Ramos (cell line): ENCODE measurements around the gene RPTOR.
"Not testable (repeated sequence)": the region's sequence is repeated elsewhere in the genome, so short reads cannot be mapped to it uniquely, and the experiment has no call there.

Source experiments
- in situ Hi-C: fragments of 300-500 bp; cut with MboI; formaldehyde crosslinking; loops from one replicate; pipeline ENCODE4 v1.14.3; 2022; ENCODE audit warnings: low sequenced_read_pairs; ENCODE audit not compliant: unreplicated experiment

Gene RPTOR

DNA sequence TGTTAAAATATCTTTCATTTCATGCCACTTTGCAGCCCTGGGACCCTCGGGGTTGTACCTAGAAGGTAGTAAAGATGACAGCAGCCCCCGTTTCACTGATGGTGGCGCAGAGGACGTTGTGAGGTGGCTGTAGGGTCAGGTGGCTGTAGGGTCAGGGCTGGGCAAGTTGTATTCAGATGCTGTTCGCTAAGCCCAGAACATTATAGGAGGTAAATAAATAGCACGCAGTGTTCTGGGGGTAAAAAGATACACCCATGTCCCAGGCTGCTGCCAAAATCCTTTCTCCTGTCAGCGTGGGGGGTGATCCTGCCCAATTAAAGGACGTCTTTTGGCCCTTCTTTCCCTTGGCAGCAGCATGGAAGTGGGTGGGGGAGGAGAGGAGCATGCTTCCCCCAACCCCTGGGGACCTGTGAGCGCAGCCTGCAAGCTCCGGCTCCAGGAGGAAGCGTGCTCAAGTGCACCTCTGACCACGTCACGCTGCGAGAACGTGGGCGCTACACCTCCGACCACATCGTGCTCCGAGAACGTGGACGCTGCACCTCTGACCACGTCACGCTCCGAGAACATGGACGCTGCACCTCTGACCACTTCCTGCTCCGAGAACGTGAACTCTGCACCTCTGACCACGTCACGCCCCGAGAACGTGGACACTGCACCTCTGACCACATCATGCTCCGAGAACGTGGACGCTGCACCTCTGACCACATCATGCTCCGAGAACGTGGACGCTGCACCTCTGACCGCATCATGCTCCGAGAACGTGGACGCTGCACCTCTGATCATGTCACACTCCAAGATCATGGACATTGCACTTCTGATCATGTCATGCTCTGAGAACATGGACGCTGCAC, 182.1 kb downstream of the RPTOR start:
- in situ Hi-C loops: no loop called here

GRCh38 chr17:80727409-80727755, 182.7 kb downstream of the RPTOR start:
- in situ Hi-C loops: no loop called here

DNA sequence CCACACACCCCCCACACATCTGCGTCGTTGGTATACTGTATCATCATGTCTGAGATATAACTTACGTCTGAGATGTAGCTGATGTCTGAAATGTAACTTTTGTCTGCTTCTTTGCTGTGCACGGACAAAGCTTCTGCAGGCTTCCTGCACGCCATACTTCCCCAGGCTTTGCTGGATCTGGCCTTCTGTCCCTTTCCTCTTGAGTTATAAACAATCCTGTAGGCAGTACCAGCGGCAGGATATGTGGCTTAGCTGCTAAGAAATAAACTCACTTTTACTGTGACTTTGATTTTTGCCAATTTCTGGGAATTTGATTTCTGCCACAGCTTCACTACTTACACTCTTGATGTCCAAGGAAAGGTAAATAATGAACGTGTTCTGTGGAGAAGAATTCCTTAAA, 184.4 kb downstream of the RPTOR start:
- in situ Hi-C loops: no loop called here

- in situ Hi-C loops: no loop called here
These were observed 185.1 kb downstream of the RPTOR start for GRCh38 chr17:80729761-80730160.

DNA sequence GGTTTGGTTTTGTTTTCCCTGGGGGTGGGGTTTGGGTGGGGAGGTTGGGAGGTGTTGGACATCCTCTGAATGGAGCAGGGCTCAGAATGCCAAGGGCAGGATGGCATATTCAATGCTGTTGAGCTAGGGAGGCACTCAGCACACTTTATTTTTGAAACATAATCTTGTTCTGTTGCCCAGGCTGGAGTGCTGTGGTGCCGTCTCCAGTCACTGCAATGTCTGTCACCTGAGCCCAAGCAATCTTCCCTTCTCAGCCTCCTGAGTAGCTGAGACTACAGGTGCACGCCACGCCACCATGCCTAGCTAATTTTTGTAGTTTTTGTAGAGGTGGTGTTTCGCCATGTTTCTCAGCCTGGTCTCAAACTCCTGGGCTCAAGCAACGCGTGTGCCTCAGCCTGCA, 186.1 kb downstream of the RPTOR start:
- in situ Hi-C loops: no loop called here

- in situ Hi-C loops: no loop called here
These were observed 186.7 kb downstream of the RPTOR start for GRCh38 chr17:80731323-80731722.

GRCh38 chr17:80732268-80732667, 187.6 kb downstream of the RPTOR start:
- in situ Hi-C loops: no loop called here

GRCh38 chr17:80737106-80738019, 192.7 kb downstream of the RPTOR start:
- in situ Hi-C loops: no loop called here

GRCh38 chr17:80738020-80738808, 193.6 kb downstream of the RPTOR start:
- in situ Hi-C loops: no loop called here

DNA sequence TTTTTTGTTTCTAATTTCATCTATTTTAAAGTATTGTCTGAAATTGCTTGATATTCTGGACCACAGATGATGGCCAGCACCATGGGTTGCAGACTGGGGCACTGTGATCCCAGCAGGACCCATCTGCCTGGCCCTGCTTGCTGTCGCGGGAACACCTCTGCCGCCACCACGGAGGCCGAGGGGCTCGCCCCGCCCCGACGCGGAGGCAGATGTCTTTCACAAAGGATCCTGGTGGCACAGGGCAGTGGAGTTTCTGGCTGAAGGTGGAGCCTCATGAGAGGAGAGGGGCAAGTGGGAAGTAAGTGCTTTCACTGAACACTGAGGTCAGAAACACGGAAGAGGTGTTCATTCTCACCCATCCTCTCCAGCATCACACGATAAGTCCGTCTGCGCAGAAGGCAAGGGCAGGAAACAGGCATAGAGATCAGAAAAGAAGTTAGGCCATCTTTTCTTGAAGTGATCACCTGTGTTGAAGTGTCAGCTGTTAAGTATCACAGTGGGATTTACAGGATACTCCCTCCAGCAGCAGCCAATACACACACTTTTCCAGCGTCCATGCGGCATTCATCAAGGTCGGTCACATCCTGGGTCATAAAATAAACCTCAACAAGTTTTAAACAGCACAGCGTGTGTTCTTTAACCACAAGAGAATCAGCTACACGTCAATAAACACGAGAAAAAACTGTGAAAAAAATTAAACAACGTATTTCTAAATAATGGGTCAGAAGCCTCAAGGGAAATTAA, 194.5 kb downstream of the RPTOR start:
- in situ Hi-C loops: no loop called here

DNA sequence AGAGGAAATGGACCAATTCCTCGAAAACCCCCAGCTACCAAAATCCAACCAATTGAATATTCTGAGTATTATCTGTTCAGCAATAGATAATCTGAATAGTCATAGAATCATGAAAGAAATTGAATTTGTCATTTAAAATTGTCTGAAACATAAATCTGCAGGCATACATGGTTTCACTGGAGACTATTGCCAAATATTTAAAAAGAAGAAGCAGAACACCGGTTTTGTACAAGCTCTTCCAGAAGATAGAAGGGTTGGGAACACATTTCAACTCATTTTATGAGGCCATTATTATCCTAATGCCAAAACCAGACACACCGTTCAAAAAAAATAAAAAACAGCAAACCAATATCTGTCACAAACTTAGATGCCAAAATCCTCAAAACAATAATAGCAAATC, 195.5 kb downstream of the RPTOR start:
- in situ Hi-C loops: no loop called here

DNA sequence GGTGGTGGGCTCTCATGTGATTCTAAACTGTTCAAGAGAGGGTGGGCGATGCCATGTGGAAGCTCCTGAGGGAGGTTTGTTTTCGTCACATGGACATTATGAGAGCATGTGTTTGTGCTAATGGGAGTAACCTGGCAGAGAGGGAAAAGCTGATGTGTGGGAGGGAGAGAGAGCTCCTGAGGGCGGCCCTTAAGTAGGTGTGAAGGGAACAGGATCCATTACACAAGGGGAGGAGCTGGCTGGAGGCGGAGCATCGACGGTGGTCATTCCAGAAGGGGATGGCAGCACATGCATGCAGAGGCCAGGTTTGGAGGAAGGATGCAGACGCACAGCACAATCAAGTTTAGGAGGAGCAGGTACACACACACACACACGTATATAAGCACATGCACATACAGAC, 197.5 kb downstream of the RPTOR start:
- in situ Hi-C loops: no loop called here

DNA sequence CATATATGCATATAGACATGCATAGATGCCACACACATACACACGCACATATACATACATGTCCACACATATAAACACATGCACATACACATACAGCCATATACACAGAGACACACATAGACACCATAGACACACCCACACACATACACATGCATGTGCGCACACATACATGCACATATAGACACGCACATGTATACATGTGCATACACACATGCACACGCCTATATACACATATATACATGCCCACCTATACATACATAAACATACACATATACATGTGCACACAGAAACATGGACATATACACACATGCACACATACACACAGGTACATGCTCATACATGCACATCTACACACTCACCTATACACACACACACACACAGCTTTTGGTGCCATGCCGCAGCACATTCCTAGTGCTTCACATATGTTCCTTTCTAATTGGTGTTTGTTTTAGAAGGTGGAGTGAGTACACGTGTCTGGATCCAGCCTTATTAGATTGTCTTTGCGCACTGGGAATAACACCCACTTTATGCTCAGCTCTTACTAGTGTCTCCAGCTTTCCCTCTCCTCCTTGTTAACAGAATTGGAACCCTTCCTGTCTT, 198.0 kb downstream of the RPTOR start:
- in situ Hi-C loops: no loop called here

DNA sequence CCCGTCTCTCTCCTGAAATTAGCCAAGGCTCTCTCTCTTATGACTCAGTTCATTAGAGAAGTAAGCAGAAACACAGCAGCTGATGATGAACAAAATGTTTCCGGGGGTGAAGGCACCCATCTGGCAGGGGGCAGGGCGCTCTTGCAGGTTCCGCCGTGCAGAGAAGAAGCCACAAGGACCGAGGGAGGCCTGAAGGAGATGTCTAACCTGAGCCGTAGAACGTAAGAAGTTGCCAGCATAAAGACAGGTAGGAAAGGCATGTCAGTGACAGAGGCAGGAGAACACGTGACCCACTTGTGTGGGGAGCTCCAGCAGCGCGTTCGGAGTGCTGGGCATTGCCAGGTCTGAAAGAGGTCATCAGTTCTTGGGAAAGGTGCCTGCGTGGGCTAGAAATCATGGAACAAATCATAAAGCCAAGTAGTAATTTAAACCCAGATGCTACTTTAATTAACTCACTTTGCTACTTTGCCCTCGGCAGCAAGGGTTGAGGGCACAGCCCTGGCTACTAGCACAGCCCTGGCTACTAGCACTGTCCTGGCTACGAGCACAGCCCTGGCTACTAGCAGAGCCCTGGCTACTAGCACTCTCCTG, 198.6 kb downstream of the RPTOR start:
- in situ Hi-C loops: no loop called here

GRCh38 chr17:80743973-80744372, 199.3 kb downstream of the RPTOR start:
- in situ Hi-C loops: not testable (repeated sequence)

- in situ Hi-C loops: not testable (repeated sequence)
These were observed 200.1 kb downstream of the RPTOR start for GRCh38 chr17:80744725-80745124.

DNA sequence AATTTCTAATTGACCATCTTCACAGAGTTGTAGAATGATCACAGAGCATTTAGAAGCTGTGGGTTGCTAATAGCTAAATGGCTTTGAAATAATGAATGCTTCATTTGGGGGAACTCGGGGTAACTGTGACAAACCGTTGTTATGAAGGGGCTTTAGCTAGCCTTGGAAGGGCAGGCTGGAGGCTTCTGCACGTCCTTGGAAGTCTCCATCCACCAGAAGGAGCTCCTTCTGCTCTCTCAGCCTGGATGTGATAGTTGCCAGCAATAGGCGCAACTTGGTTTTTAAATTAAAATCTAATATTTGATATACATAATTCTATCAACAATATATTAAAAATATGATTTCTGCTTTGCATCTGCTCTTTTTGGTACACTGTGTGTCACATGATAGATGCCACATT, 200.5 kb downstream of the RPTOR start:
- in situ Hi-C loops: no loop called here

GRCh38 chr17:80746262-80746935, 201.8 kb downstream of the RPTOR start:
- in situ Hi-C loops: no loop called here

DNA sequence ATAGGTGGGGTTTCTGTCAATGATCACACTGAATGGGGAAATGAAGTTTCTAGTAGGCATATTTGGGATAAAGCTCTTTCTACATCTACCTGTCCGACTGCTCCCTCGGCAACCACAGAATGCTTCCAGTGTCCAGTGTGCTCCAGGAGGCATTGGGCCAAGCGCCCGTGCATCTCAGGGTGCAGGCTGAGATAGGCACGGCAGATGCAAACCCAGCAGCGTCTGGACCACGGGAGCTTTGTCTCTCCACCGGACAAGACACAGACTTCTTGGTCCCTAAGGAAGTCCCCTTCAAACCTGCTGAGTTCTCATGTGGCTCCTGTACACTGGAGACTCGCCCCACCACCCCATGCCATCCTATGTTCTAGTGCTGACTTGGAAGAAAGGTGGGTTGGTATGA, 202.8 kb downstream of the RPTOR start:
- in situ Hi-C loops: no loop called here
